Transverse colon (tissue), 4 donors: Measurements from ENCODE around the gene LRBA. TPM values are rescaled to one million over a fixed set of nuclear protein-coding genes. Genes with fewer than 3 reads are reported as not detected.
"Not testable (repeated sequence)": the region's sequence is repeated elsewhere in the genome, so short reads cannot be mapped to it uniquely, and the experiment has no call there.

Experiments used
- DNase-seq: peaks from one replicate; pipeline ENCODE4 v3.0.0-alpha.2; 2019
- H3K27ac ChIP-seq, 4 donors: fragments of 200-600 bp; sonication (generic); 2 replicates each; pipeline ENCODE4 v1.5.1; 2016 to 2018; ENCODE audit warnings: inconsistent platforms in 4 of 4
- H3K27me3 ChIP-seq: fragments of 200-600 bp; sonication (generic); 2 replicates; pipeline ENCODE4 v1.5.1; 2017; ENCODE audit warnings: inconsistent platforms
- H3K36me3 ChIP-seq, 4 donors: fragments of 200-600 bp; sonication (generic); 2 replicates each; pipeline ENCODE4 v1.5.1; 2017 to 2019; ENCODE audit warnings: inconsistent platforms in 4 of 4
- H3K4me1 ChIP-seq, 4 donors: fragments of 200-600 bp; sonication (generic); 2 replicates each; pipeline ENCODE4 v1.5.1; 2017 to 2020; ENCODE audit warnings: inconsistent platforms in 4 of 4
- H3K4me3 ChIP-seq, 4 donors: fragments of 200-600 bp; sonication (generic); 1 replicate in 1 of 4; 2 replicates in 3 of 4; pipeline versions ENCODE4 v1.5.1 to v1.6.1; 2017 to 2019; ENCODE audit warnings: inconsistent platforms in 4 of 4
- H3K9me3 ChIP-seq, 2 donors: fragments of 200-600 bp; sonication (generic); 2 replicates each; pipeline ENCODE4 v1.5.1; 2017 to 2019; ENCODE audit warnings: inconsistent platforms in 2 of 2
- EP300 ChIP-seq: sonication (generic); formaldehyde crosslinking; IDR thresholded peaks from one replicate; pipeline ENCODE4 v1.6.1; 2017; ENCODE audit warnings: antibody characterized with exemption, low read depth
- POLR2A ChIP-seq: fragments of 450-650 bp; IDR thresholded peaks from one replicate; pipeline ENCODE4 v1.6.1; 2016; ENCODE audit warnings: antibody characterized with exemption, mild to moderate bottlenecking, moderate library complexity
- POLR2AphosphoS5 ChIP-seq, 3 donors: sonication (generic); formaldehyde crosslinking; IDR thresholded peaks; one replicate each; pipeline ENCODE4 v1.6.1; 2016; ENCODE audit warnings: antibody characterized with exemption in 3 of 3
- WGBS, 2 donors: methylation state at CpG; one replicate each; pipeline ENCODE4 v1.1.5; 2018; ENCODE audit warnings: low coverage in 1 of 2; 5-methylcytosine and 5-hydroxymethylcytosine counted together
- in situ Hi-C, 4 donors: fragments of 200-750 bp; cut with MboI; loops; one replicate each; pipeline versions ENCODE4 v1.15.0 to v1.15.1; 2017; ENCODE audit warnings: low sequenced_read_pairs in 3 of 4, low pct_ligation_motif_present in 1 of 4, low pct_unique_long_range_greater_than_20kb in 1 of 4
- intact Hi-C: fragments of 100-400 bp; cut with DNase I; formaldehyde crosslinking; loops from one replicate; pipeline ENCODE4 v1.15.1; 2023; ENCODE audit warnings: low total_unique reads
- total RNA-seq, 4 donors: library from RNA; depleted of rRNA; stranded (reverse); fragments of >200 nt; gene quantifications; one replicate each; pipeline ENCODE4 v1.1.0, GENCODE V29; 2016
- TF ChIP-seq, protein P1 (sequence below), 5 experiments: fragments of 200-600 bp in 3 of 5; fragments of 450-650 bp in 2 of 5; sonication (generic) in 3 of 5; IDR thresholded peaks; 1 replicate in 2 of 5; 2 replicates in 3 of 5; pipeline ENCODE4 v1.5.1; 2016 to 2017; ENCODE audit warnings: antibody characterized with exemption in 5 of 5, inconsistent platforms in 3 of 5, mild to moderate bottlenecking in 2 of 5, moderate library complexity in 1 of 5

Gene LRBA
- total RNA-seq, 4 donors from 2014 or later: 82.7 to 125 (median 112) TPM

DNA sequence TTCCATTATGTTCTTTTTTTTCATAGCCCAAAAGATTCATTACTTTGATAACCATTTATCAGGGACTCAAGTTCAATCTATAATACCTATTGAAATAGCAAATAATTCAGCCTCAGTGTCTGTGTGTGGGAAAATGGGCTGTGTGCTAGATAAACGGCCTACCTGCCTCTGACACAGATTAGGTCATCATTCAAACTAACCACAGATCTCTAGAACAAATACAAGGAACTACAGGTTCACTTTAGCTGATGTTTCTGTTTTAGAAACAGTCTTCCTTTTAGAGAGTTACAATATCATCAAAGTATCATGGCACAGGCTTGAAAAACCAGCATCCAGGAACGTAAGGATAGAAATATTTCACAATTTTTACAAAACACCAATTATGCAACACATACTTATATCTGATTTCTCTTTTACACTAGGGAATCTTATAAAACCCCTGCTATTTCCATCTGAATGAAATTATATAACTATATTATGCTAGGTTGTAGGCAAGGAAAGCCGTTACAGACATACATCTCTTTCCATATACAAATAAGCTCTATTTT, 489.7 kb downstream of the LRBA start:
- Histone ChIP-seq H3K36me3 (no peaks in the 10 kb centered on the region), H3K27ac (no peak overlapping the region), H3K27me3 (no peaks in the 10 kb centered on the region), H3K4me1 (no peaks in the 10 kb centered on the region), H3K9me3 (no peaks in the 10 kb centered on the region), H3K4me3 (no peak overlapping the region)
- intact Hi-C loops: no loop called here
- no peak for TF ChIP-seq EP300
- TF ChIP-seq POLR2AphosphoS5 (IDR thresholded peaks at IDR 0.05): no peak
- TF ChIP-seq POLR2A: no peak
- TF ChIP-seq, protein P1, sequence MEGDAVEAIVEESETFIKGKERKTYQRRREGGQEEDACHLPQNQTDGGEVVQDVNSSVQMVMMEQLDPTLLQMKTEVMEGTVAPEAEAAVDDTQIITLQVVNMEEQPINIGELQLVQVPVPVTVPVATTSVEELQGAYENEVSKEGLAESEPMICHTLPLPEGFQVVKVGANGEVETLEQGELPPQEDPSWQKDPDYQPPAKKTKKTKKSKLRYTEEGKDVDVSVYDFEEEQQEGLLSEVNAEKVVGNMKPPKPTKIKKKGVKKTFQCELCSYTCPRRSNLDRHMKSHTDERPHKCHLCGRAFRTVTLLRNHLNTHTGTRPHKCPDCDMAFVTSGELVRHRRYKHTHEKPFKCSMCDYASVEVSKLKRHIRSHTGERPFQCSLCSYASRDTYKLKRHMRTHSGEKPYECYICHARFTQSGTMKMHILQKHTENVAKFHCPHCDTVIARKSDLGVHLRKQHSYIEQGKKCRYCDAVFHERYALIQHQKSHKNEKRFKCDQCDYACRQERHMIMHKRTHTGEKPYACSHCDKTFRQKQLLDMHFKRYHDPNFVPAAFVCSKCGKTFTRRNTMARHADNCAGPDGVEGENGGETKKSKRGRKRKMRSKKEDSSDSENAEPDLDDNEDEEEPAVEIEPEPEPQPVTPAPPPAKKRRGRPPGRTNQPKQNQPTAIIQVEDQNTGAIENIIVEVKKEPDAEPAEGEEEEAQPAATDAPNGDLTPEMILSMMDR (IDR thresholded peaks at IDR 0.05): no peak
- in situ Hi-C loops: no loop called here
- WGBS, 2 donors: 78 to 86% methylated on average over 3 of the region's 3 CpGs
- no peak for DNase-seq

DNA sequence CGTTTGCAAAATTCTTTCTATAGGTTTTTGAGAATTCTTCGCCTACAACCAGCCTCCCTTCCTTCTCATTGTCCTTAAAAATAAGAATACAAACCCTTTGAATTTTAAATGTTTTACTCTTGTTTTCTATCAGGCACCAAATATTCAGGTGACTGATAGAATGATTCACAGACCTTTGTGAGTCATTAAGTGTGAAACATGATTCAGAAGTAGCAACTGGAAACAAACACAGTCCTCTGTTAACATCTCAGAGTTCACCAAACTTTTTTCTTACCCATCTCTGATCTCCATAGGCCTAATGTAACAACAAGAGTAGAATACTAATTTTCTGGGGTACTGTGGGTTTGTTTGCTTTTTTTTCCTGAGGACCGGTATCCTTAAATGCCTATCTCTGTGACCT, 496.5 kb downstream of the LRBA start:
- H3K27me3 ChIP-seq: no peaks in the 10 kb centered on the region
- intact Hi-C loops: no loop called here
- H3K36me3 ChIP-seq: no peaks in the 10 kb centered on the region
- TF ChIP-seq EP300: no peak
- TF ChIP-seq POLR2AphosphoS5 (IDR thresholded peaks at IDR 0.05): no peak
- no peak for TF ChIP-seq POLR2A
- TF ChIP-seq, protein P1 (IDR thresholded peaks at IDR 0.05): no peak
- in situ Hi-C loops: no loop called here
- no peak overlapping the region for H3K4me3 ChIP-seq
- H3K27ac ChIP-seq: no peak overlapping the region
- DNase-seq: no peak
- 73 to 90% methylated on average over 3 of the region's 3 CpGs for WGBS, 2 donors
- H3K9me3 ChIP-seq: no peaks in the 10 kb centered on the region
- H3K4me1 ChIP-seq: no peaks in the 10 kb centered on the region

DNA sequence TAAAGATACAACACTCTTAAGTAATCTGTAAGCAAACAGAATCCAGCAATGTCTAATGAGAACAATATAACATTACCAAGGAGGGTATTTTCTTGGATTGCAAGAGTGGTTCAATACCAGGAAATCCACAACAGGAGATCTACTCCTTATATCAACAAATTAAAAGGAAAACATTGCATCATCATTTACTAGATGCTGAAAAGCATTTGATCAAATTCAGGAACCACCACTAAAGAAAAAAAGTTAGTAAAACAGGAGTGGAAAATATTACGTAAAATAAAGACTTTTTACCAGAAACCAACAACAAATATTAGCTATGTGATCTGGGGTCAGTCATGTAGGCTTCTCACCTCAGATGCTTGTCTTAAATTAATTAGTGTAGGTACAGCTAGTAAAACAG, 499.9 kb downstream of the LRBA start:
- intact Hi-C loops (no loop called here), in situ Hi-C loops (no loop called here)
- no peak overlapping the region for H3K27ac ChIP-seq
- no peaks in the 10 kb centered on the region for H3K36me3 ChIP-seq
- H3K4me3 ChIP-seq: no peak overlapping the region
- H3K27me3 ChIP-seq: no peaks in the 10 kb centered on the region
- DNase-seq: no peak
- no peaks in the 10 kb centered on the region for H3K9me3 ChIP-seq
- WGBS, 2 donors: 88 to 90% methylated on average over 1 of the region's 1 CpG
- TF ChIP-seq, protein P1 (IDR thresholded peaks at IDR 0.05): no peak
- TF ChIP-seq EP300 (no peak), POLR2AphosphoS5 (IDR thresholded peaks at IDR 0.05) (no peak), POLR2A (no peak)
- no peaks in the 10 kb centered on the region for H3K4me1 ChIP-seq

DNA sequence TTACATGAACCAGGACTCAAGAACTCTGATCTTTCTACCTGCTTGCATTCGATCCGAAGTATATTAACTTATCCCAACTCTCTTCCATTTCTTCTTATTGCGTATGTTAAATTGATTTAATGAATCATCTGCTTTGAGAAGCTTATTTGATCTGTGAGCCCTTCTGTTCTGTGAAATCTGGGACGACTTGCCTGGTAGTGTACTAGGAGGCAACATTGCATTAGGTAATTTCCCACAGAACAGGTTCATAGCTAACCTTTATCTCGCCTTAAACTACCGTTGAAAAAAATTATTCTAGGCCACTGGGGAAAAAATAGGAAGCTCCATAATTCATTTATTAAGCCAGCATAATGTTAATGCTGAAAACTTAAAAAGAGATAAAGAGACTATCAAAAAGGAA, 500.4 kb downstream of the LRBA start:
- H3K36me3 ChIP-seq: no peaks in the 10 kb centered on the region
- in situ Hi-C loops (no loop called here), intact Hi-C loops (no loop called here)
- peaks cover 0 to 3% (median 0%) of the 10 kb centered on the region in 4 donors for H3K4me1 ChIP-seq
- 91 to 92% methylated on average over 6 of the region's 6 CpGs for WGBS, 2 donors
- no peaks in the 10 kb centered on the region for H3K9me3 ChIP-seq
- H3K27me3 ChIP-seq: no peaks in the 10 kb centered on the region
- no peak overlapping the region for H3K4me3 ChIP-seq
- no peak overlapping the region for H3K27ac ChIP-seq
- no peak for TF ChIP-seq POLR2A
- no peak for DNase-seq

DNA sequence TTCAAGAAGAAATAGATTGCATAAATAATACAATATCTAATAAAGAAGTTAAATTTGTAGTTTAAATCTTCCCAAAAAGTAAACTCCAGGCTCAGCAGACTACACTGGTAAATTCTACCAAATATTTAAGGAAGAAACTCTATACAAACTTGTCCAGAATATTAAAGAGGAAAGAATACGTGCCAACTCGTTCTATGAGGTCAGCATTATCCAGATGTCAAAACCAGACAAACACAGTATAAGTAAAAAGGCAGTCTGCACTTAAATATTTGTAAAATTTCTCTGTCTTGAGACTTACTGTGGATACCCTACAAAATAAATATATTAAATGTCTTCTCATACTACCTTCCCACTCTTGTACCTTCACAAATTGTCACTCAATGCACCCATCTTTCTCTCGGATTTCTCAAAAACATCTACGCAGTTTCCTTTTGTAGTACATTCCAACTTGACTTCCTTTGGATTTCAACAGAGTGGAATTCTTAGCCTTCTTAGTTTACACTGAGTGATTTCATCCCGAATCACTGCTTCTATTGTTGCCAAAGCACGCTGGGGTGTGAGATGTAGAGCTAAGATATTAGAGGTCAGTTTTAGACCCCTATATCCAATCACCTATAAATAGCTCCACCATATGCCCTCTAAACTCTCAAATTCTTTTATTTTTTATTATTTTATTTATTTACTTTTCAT, 504.8 kb downstream of the LRBA start:
- H3K27ac ChIP-seq: peak overlapping the region; percentile 70 to 76 (median 72)
- peak in 1 of 3 donors; percentile 40 for TF ChIP-seq POLR2AphosphoS5 (IDR thresholded peaks at IDR 0.05)
- no peak for TF ChIP-seq POLR2A
- WGBS, 2 donors: 60% methylated on average over 5 to 6 of the region's 6 CpGs
- peak overlapping the region in 1 of 4 donors; percentile 12 for H3K4me3 ChIP-seq
- in situ Hi-C loops: no loop called here
- no peaks in the 10 kb centered on the region for H3K9me3 ChIP-seq
- no peak for DNase-seq
- no peaks in the 10 kb centered on the region for H3K27me3 ChIP-seq
- peaks cover 0 to 3% (median 0%) of the 10 kb centered on the region in 4 donors for H3K4me1 ChIP-seq
- H3K36me3 ChIP-seq: no peaks in the 10 kb centered on the region
- intact Hi-C loops: no loop called here

DNA sequence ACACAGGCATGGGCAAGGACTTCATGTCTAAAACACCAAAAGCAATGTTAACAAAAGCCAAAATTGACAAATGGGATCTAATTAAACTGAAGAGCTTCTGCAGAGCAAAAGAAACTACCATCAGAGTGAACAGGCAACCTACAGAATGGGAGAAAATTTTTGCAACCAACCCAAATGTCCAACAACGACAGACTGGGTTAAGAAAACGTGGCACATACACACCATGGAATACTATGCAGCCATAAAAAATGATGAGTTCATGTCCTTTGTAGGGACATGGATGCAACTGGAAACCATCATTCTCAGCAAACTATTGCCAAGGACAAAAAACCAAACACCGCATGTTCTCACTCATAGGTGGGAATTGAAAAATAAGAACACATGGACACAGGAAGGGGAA, 507.4 kb downstream of the LRBA start:
- intact Hi-C loops: not testable (repeated sequence)
- 99 to 100% methylated on average over 2 to 3 of the region's 3 CpGs for WGBS, 2 donors

More for the DNA sequence above, 507.4 kb downstream of the LRBA start:
- H3K27me3 ChIP-seq, H3K9me3 ChIP-seq, H3K36me3 ChIP-seq, H3K27ac ChIP-seq, in situ Hi-C loops, H3K4me1 ChIP-seq, DNase-seq, H3K4me3 ChIP-seq: not testable (repeated sequence)
